Brain microvascular endothelial cell (primary cell): ENCODE data around the gene NR2F1-AS1.

Experiments
- DNase-seq: peaks from one replicate; pipeline ENCODE4 v3.0.0-alpha.2; 2020
- H3K27ac ChIP-seq: fragments of 250-450 bp; sonication (Bioruptor Pico); 2 replicates; pipeline ENCODE4 v1.5.1; 2020; ENCODE audit warnings: mild to moderate bottlenecking, moderate library complexity
- H3K27me3 ChIP-seq: fragments of 250-450 bp; sonication (Bioruptor Pico); replicated peaks from 2 replicates; pipeline ENCODE4 v1.5.1; 2020; ENCODE audit warnings: mild to moderate bottlenecking
- H3K36me3 ChIP-seq: fragments of 250-450 bp; sonication (Bioruptor Pico); replicated peaks from 2 replicates; pipeline ENCODE4 v1.5.1; 2020; ENCODE audit warnings: mild to moderate bottlenecking
- H3K4me3 ChIP-seq: 2 replicates; pipeline ENCODE4 v1.5.1; 2011; ENCODE audit warnings: low read depth, mild to moderate bottlenecking, control low read depth, low read length, moderate library complexity
- in situ Hi-C: cut with HindIII; loops from 2 replicates; pipeline ENCODE4 v1.10.0; 2017; ENCODE audit warnings: low sequenced_read_pairs, low pct_ligation_motif_present
- TF ChIP-seq, protein P1 (sequence below): IDR thresholded peaks from 2 replicates; pipeline ENCODE4 v1.5.1; 2011; ENCODE audit warnings: low read depth, mild to moderate bottlenecking, moderate library complexity, low read length, control low read depth, inconsistent platforms; ENCODE audit errors: missing control alignments

NR2F1-AS1 gene

DNA sequence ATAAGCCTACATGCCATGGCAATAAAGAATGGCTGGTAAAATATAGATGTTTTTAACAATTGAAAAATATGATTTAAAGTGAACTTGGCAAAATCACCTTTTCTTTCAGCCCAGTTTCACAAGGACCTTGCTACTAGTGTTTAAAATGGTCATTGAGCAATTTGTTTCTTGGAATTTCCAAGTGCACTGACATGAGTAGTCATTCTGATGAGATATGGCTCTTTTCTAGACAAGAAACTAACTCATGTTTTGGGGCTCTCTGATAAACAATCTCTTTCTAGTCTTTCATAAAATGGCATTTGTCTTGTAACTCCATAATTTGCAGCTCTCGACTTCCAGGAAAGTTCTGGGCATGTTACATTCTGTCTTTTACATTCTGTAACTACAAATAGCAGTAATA is 176.8 kb downstream of the NR2F1-AS1 start:
- Histone ChIP-seq H3K27ac (no peak overlapping the region), H3K27me3 (no peaks in the 10 kb centered on the region), H3K4me3 (no peak overlapping the region), H3K36me3 (no peaks in the 10 kb centered on the region)
- in situ Hi-C loops = no loop called here
- TF ChIP-seq, protein P1, sequence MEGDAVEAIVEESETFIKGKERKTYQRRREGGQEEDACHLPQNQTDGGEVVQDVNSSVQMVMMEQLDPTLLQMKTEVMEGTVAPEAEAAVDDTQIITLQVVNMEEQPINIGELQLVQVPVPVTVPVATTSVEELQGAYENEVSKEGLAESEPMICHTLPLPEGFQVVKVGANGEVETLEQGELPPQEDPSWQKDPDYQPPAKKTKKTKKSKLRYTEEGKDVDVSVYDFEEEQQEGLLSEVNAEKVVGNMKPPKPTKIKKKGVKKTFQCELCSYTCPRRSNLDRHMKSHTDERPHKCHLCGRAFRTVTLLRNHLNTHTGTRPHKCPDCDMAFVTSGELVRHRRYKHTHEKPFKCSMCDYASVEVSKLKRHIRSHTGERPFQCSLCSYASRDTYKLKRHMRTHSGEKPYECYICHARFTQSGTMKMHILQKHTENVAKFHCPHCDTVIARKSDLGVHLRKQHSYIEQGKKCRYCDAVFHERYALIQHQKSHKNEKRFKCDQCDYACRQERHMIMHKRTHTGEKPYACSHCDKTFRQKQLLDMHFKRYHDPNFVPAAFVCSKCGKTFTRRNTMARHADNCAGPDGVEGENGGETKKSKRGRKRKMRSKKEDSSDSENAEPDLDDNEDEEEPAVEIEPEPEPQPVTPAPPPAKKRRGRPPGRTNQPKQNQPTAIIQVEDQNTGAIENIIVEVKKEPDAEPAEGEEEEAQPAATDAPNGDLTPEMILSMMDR = no peak
- DNase-seq = no peak

DNA sequence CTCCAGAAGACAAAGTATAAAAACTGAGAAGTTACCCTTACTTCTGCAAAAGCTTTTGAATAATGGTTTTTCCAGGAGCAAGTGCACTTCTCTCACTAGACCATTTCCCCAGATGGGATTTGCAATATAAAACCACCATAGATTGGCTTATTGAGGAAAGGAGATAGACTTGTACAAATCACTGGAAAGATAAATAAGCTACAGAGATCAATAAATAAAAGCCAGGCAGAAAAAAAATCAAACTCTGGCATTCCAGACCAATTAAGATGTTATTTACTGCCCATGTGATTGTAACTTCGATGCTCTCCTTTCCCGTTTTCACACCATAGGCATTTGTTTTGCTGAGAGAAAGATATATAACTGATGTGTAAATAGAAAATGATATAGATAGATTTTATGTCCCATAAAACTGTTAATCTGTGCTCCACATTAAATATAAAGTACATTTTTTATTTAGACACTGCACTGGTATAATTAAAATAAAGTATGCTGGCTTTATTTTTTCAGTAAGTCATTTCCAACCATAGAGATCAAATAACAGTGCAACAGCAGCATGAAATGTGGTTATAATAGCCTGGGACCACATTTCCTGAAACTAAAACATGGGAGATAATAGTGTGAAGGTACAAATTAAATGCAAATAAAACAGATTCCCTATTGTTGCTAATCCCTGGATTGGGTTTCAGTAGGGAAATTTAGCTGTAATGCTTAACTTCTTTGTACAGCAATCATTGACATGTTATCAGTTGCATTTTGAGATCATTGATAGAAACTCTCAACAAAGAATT is 177.7 kb downstream of the NR2F1-AS1 start:
- Histone ChIP-seq H3K27me3 (no peaks in the 10 kb centered on the region), H3K36me3 (no peaks in the 10 kb centered on the region), H3K27ac (no peak overlapping the region), H3K4me3 (no peak overlapping the region)
- in situ Hi-C loops = no loop called here
- TF ChIP-seq, protein P1 = no peak
- no peak for DNase-seq

DNA sequence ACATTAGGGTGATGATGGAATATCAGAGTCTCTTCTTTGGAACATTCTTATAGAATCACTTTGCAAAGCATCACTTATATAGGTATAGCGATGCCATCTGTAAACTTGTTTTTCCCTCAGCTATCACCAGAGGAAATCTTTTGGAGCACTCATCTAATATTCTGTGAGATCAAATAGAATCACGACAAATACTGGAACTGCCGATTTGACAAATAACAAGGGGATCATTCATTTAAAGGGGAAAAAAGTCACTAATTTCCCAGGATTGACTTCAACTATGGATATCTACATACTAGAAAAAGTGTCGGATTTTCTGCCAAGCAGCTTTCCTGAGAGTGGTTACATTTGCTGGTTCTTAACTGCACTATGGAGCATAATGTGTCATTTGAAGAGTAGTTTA is 178.6 kb downstream of the NR2F1-AS1 start:
- no peak overlapping the region for H3K4me3 ChIP-seq
- no peaks in the 10 kb centered on the region for H3K36me3 ChIP-seq
- in situ Hi-C loops = no loop called here
- TF ChIP-seq, protein P1 = no peak
- DNase-seq = no peak
- H3K27me3 ChIP-seq = no peaks in the 10 kb centered on the region
- no peak overlapping the region for H3K27ac ChIP-seq

DNA sequence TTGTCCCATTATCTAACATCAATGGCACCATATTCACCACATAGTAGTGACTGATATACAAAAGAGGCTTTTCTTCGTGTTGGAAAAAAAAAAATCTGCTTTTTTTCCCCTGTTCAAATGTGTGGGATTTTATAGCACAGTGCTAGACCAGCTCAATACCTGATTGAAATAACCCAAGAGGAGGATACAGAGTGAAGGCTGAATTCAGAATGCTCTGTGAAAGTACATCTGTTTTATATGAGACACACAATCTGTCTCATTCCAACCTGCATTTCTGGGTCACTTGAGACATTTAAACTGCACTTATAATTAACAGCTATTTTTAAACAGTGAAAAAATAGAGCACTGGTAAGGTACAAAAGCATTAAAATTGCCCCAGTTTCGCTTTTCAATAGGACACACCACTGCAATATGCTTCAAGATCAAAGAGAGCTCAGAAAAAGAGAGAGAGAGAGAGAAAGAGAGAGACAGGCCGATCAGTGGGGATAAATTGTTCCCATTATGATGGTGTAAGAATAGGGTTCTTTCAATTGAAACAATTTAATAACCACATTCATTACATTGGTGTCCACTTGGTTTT is 179.3 kb downstream of the NR2F1-AS1 start:
- Histone ChIP-seq H3K27ac (no peak overlapping the region), H3K36me3 (no peaks in the 10 kb centered on the region), H3K4me3 (no peak overlapping the region), H3K27me3 (no peaks in the 10 kb centered on the region)
- TF ChIP-seq, protein P1 = no peak
- in situ Hi-C loops = no loop called here
- DNase-seq = no peak

- TF ChIP-seq, protein P1 = no peak
- H3K36me3 ChIP-seq = no peaks in the 10 kb centered on the region
- no peak overlapping the region for H3K27ac ChIP-seq
- no peak overlapping the region for H3K4me3 ChIP-seq
- DNase-seq = no peak
- H3K27me3 ChIP-seq = no peaks in the 10 kb centered on the region
- in situ Hi-C loops = no loop called here
Measured at GRCh38 chr5:93399675-93400074, 181.3 kb downstream of the NR2F1-AS1 start.

GRCh38 chr5:93395971-93396379 is 185.0 kb downstream of the NR2F1-AS1 start:
- H3K27me3 ChIP-seq = no peaks in the 10 kb centered on the region
- no peaks in the 10 kb centered on the region for H3K36me3 ChIP-seq
- in situ Hi-C loops = no loop called here
- H3K4me3 ChIP-seq = no peak overlapping the region
- DNase-seq = no peak
- H3K27ac ChIP-seq = no peak overlapping the region
- TF ChIP-seq, protein P1 = no peak
